Measurements from ENCODE around the gene CPLX1.

DNA sequence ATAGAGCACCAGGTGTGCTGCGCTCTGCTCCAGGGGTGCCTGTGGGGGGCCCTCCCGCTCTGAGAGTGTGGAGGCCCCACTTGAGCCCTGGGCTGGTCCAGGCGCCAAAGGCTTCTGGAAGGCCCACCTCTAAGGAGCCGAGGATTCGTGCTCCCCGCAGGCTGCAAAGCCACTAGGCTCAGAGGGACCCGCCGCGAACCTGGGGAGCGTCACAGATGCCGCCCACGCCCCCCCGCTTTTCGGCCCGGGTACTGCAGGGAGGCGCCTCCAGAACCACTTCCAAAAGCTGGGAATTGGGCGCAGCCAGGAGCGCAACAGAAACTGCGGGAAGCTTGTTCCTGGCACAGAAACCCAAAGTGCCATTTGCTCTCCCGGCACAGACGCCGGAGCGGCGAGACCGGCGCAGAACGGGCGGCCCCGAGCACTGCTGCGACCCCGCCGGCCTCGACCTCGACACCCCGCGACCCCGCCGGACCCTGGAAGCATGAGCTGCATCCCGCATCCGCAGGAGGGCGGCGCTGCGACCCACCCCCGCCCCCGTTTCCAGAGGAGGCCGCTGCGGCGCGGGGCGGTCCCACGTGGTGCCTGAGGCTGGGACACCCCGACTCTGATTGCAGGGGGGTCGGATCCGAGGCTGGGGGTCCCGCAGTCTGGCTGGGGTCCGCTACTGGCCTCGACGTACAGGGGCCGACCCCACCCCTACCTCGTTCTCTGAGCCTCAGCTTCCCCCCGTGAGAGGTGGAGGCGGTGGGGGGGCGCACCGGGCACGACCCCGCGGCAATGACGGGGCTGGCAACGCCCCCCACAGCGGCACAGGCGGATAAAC is 30.8 kb downstream of the CPLX1 start:
- TF ChIP-seq, protein P1, sequence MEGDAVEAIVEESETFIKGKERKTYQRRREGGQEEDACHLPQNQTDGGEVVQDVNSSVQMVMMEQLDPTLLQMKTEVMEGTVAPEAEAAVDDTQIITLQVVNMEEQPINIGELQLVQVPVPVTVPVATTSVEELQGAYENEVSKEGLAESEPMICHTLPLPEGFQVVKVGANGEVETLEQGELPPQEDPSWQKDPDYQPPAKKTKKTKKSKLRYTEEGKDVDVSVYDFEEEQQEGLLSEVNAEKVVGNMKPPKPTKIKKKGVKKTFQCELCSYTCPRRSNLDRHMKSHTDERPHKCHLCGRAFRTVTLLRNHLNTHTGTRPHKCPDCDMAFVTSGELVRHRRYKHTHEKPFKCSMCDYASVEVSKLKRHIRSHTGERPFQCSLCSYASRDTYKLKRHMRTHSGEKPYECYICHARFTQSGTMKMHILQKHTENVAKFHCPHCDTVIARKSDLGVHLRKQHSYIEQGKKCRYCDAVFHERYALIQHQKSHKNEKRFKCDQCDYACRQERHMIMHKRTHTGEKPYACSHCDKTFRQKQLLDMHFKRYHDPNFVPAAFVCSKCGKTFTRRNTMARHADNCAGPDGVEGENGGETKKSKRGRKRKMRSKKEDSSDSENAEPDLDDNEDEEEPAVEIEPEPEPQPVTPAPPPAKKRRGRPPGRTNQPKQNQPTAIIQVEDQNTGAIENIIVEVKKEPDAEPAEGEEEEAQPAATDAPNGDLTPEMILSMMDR (IDR thresholded peaks at IDR 0.05) = no peak
- no peak for TF ChIP-seq POLR2A (IDR thresholded peaks at IDR 0.05)

Measured in adrenal gland (tissue), 5 donors.